ENCODE results near the gene SLC35A5.

The SLC35A5 gene

DNA sequence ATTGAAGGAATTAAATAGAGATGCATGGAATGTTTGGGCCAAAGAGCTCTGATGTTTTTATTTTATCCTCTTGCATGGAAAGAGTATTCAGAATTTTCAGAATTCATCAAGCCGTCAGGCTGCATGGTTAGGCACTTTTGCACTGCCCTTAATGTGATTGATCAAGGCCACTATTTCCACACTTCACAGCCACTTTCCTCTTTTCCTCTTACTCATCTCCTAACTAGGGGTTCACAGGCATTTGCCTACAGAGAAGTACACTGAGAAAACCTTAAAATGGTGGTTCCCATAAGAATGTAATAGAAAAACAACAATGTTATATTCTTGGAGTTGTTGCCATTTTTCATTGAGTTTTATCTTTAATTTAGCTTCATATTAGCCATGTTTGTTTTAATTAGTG, 10.9 kb downstream of the SLC35A5 start:
- DNase-seq (ENCODE audit: low read depth, low spot score) = no peak

DNA sequence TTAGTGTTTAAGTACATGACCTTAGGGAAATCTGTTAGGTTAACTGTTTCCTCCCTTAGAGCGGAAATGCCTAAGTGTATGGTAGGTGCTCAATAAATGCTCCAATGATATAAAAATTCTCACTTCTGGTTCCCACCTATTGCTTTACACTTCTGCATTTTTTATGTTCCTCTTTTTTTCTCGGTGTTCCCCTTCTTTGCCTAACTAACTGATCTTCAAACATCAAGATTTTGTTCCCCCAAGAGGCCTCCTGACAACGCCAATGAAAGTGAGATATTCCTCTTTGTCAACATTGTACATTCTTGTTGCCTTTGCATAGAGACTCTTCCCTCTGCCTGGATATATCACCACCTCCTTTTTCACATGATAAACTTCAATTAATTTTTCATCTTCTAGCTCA, 17.4 kb downstream of the SLC35A5 start:
- DNase-seq (ENCODE audit: low read depth, low spot score) = no peak

DNA sequence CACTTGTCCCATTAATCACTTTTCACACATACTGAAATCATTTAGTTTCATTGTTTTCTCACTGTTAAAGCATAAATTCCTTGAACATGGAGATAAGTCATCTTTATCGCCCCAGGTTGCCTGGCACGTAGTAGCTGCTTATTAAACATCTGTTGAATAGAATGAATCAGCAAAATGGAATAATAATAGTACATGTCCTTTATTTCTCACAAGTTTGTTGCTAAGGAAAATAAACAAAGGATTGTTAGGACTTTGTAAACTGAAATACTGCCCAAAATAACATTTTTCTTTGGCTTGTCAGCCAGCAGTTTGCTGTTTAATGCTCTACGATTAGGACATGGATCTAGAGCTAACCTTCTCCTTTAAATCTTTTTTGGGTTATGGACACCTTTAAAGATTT, 17.9 kb downstream of the SLC35A5 start:
- DNase-seq (ENCODE audit: low read depth, low spot score) = no peak

DNA sequence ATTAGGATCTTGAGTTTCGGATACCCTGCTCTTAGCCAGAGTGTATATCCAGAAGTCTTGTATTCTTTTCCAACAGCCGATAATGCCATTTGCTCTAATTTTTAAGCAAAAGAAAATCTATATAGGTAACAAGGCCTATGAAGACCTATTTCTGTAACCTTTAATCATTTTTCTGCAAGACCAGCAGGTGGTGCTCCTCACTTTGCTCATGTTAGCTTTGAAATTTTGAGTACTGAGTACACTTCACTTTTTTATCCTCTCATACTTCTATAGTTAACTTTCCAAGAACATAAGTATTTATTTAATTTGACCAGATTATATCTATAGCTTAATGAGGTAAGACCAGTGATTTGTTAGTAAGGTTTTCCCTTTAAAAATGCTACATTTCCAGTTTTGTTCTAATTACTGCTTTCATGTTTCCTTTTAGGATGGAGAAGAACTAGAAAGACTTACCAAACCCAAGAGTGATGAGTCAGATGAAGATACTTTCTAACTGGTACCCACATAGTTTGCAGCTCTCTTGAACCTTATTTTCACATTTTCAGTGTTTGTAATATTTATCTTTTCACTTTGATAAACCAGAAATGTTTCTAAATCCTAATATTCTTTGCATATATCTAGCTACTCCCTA, 20.5 kb downstream of the SLC35A5 start:
- no peak for DNase-seq (ENCODE audit: low read depth, low spot score)

DNA sequence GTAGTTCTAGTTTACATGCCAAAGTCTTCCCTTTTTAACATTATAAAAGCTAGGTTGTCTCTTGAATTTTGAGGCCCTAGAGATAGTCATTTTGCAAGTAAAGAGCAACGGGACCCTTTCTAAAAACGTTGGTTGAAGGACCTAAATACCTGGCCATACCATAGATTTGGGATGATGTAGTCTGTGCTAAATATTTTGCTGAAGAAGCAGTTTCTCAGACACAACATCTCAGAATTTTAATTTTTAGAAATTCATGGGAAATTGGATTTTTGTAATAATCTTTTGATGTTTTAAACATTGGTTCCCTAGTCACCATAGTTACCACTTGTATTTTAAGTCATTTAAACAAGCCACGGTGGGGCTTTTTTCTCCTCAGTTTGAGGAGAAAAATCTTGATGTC, 21.3 kb downstream of the SLC35A5 start:
- DNase-seq (ENCODE audit: low read depth, low spot score) = no peak

DNA sequence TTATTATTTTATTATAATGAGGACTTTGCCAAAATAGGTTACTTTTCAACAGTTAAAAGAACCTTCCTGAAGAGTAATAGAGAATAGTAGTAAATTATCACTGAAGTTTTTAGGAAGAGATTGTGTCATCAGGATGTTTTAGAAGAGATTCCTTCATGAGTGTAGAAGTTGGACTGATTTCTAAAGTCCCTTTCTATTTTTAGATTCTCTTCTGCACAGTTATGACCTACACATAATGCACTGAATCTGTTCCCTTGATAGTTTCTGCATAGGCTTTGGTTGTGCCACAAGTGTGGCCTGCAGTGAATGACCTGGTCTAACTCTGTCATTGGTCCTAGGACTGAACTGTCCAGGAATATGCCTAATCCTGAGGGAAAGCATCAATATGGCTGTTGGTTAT, 23.9 kb downstream of the SLC35A5 start:
- DNase-seq (ENCODE audit: low read depth, low spot score) = no peak

DNA sequence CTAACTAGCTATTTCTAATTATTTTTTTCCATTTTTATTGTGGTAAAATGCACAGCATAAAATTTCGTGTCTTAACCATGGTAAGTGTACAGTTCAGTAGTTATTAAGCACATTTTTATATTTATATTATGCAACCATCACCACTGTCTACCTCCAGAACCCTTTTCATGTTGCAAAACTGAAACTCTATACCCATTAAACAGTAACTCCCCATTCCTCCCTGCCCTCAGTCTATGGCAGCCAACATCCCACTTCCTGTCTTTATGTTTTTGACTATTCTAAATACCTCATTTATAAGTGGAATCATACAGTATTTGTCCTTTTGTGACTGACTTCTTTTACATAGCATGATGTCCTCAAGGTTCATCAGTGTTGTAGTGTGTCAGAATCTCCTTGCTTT, 25.5 kb downstream of the SLC35A5 start:
- no peak for DNase-seq (ENCODE audit: low read depth, low spot score)

DNA sequence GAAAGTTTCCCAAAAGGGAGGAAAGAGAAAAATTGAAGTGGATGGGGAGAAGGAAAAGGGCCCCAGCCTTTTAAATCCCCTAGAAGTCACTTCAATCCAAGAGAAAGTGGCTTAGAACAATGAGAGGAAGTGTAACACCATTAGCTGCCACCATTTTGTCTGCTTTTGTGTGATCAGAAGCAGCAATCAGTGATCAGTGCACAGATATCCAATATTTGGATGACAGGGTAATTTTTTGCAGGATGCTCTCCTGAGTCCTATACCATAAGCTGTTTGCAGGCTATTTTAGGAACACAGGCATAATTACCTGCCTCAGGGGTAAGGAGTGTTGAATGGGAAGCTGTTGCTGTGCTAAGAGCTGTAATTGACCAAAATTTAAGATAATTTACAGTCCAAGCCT, 31.4 kb downstream of the SLC35A5 start:
- DNase-seq (ENCODE audit: low read depth, low spot score) = no peak

DNA sequence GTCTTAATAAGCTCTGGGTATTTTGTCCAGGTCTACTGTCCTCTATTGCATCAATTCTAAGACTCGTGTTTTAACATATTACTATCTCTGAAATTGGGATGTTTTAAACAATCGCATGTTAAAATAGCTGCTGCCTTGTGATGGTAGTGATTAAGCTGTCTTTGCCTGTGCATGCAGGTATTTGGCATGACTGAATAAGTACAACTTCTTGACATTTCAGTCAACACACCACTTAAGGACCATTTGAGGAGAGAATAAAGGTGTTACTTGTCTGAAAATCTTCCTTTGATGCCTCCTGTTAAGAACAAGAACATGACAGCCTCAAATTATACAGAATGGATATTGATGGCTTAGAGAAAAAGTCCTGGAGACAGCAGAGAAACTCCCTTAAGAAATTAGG, 33.0 kb downstream of the SLC35A5 start:
- DNase-seq (ENCODE audit: low read depth, low spot score) = no peak

DNA sequence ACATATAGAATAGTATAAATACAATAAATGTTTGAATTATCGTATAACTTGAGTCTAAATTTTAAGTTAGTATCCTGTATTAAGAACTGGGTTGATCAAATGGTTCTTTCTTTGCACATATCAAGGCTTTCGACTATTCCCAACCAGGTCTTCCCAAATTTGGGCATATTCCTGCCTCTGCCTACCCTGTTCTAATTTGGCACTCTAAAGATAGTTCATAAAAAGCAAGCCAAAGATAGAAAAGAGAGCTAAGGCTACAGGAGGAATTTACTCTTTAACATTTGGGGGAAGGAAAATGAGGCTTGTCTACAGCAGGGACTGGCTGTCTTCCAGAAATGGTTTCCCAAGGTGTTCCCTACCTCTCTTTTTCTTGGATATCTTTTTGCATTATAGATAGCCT, 36.1 kb downstream of the SLC35A5 start:
- DNase-seq (ENCODE audit: low read depth, low spot score) = no peak

DNA sequence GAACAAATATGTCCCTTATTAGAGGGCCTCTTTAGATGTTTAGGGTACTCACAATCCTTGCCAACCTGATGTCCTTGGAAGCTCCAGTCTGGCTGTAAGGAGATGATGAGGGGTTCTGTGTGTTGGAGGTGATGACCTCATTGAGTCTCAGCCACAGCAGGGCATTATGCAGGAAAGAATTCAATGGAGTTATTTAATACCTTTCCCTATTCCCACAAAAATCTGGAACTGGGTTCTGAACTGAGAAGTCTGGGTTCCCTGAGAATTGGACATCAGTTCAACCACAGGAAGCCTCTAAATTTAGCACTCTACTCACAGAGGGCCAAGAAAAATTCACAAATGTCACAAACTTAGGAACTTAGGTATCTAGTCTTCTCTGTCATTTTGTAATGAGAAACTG, 36.9 kb downstream of the SLC35A5 start:
- DNase-seq (ENCODE audit: low read depth, low spot score) = no peak

DNA sequence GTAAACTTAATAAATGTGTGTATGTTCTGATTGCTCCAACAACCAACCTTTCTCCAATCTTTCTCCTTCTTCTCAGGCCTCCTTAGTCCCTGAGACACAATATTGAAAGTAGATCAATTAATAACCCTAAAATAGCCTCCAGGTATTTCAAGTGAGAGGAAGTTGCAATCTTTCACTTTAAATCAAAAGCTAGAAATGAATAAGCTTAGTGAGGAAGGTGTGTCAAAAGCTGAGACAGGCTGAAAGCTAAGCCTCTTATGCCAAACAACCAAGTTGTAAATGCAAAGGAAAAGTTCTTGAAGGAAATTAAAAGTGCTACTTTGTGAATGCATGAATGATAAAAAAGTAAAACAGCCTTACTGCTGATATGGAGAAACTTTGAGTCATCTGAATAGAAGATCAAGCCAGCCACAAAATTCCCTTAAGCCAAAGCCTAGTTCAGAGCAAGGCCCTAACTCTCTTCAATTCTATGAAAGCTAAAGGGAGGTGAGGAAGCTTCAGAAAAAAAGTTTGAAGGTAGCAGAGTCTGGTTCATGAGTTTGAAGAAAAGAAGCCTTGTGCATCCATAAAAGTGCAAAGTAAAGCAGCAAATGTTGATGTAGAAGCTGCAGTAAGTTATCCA, 40.5 kb downstream of the SLC35A5 start:
- DNase-seq (ENCODE audit: low read depth, low spot score) = no peak

DNA sequence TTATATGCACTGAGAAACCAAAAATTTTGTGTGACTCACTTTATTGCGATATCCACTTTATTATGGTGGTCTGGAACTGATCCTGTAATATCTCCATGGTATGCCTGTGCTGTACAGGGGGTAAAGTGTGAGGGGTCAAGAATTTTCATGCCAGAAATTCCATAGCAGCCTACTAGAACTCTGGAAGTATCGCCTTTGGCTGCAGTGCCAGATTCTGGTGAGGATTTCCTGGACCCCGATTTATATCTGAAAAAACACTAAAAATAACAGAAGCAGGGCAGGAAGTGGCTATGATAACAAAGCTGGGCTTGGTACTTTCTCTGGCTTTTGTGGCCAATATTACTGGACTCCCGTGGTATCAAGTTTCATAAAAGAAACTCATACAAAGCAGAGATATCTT, 42.7 kb downstream of the SLC35A5 start:
- DNase-seq (ENCODE audit: low read depth, low spot score) = peak; percentile 79

DNA sequence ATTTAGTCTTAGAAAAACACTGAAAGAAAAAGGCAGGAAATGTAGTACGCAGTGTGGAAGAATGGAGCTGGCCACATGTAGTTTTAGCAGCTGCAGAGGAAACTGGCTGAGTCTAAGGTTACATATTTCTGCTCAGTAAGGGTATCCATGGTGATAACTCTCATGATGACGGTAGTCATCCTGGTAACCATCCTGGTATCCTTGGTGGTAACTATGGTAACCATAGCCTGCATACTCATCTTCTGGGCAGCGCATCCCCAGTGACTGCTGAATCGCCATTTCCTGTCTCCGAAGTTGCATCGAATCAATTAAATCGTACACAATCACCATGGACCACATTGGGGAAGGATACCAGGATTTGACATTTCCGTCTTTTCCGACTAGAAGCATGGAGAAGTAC, 43.4 kb downstream of the SLC35A5 start:
- DNase-seq (ENCODE audit: low read depth, low spot score) = peak; percentile 94

DNA sequence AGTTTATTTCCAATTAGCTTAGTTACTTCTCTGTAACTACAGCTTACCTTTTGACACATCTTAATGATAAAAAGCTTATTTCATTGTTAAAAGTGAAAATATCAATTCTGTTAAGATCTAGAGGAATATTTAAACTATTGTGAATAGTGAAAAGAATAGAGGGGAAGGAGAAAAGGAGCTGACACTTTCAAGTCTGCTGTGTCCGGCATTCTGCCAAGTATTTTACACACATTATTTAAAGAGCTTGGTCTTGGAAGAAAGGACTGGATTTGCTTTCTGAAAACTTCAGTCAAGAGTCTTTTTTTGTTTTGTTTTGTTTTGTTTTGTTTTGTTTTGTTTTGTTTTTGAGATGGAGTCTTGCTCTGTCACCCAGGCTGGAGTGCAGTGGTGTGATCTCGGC, 44.3 kb downstream of the SLC35A5 start:
- DNase-seq (ENCODE audit: low read depth, low spot score) = no peak

DNA sequence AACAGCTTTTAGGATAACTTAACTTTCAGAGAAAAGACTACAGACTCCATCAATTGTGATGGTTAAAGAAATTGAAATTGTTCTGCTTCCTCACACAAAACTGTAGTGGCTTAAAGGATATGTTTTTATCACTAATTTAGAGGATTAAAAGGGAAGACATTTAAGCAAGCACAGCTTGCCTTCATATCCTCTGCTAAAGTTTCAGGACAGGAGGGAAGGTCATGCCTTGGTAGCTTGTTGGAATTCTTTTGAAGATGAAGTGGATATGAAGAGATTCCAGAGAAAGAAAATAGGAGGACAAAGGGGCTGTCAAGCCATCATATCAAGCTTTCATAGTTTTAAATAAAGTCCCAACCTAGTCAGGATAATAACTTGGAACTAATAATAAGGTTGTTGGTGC, 46.0 kb downstream of the SLC35A5 start:
- no peak for DNase-seq (ENCODE audit: low read depth, low spot score)

DNA sequence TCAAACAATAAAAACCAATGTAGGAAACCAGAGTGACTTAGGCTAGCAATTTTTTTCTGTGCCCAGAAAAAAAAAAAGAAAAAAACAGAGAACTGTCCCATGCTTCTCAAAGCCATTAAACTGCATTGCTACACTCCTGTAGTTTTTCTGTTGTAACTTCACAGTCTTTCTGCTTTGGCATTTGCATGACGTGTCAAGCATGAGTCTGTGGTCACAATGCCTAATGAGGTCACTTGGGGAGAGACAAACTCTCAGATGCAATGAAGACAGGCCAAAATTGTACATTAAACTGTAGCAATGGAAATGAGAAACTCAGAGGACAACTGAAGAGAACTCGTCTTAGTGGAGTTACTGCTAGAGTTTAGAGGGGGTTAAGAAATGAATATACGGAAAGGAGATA, 48.3 kb downstream of the SLC35A5 start:
- no peak for DNase-seq (ENCODE audit: low read depth, low spot score)

DNA sequence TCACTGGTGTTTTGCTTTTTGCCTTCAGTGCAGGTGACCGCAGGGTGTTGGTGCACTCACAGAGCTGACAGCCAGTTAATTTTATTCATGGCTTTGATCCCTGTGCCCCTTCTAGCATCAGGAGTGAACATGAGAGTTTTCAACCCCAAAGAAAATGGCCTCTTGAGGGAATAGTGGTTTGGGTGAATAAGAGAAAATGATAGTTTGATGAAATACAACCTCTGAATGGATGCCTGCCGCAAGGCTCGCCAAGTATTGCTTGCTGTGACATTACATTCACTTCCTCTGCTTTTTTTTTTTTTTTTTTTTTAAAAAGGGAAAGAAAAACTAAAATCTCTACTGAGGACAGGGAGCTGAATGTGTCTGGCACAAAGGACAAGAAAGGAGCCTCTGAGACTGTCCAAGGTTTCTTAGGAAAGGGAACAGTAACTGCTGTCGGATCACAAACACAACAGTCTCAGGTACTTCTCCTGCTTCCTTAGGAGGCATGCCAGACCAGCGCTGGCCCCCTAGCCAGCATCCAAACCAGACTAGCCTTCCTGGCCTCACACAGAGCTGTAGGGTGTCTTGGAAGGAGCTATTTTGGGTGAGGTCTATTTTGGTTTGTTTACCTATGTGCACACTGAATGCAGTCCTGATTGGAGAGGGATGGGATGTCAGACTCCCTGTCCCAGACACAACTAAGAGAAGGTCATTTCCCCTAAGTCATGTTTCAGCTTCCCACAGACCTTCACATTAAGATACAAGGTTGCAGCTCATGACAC, 50.1 kb downstream of the SLC35A5 start:
- DNase-seq (ENCODE audit: low read depth, low spot score) = no peak

DNA sequence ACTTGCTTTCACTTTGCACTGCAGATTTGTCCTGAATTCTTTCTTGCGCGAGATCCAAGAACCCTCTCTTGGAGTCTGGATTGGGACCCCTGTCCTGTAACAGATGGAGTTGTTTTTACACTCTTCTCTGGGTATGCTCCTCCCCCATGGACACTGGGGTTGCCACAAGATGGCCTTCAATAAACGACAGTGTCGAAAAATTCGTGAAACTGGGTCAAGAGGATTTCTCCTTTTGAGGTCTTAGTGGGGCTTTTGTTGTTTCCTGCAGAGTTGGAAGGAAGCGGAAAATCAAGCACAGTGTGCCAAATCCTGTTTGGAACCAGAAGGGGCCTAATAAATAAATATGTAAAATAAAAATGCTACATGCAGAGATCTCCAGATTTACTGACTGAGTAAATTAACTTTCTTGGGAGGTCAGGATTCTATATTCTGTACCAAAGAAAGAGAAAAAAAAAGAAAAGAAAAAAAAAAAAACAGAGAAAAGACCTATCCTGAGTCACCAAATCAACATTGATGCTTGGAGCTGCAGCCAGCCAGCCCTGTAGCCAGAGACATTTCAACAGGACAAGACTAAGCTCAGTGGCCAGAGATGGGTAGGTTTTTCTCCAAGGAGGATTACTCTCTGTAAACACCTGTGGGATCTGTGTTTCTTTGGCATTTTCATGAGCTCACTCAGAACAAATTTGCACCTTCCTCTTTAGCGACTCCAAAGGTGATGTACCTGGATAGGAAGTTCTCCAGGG, 54.3 kb downstream of the SLC35A5 start:
- no peak for DNase-seq (ENCODE audit: low read depth, low spot score)

DNA sequence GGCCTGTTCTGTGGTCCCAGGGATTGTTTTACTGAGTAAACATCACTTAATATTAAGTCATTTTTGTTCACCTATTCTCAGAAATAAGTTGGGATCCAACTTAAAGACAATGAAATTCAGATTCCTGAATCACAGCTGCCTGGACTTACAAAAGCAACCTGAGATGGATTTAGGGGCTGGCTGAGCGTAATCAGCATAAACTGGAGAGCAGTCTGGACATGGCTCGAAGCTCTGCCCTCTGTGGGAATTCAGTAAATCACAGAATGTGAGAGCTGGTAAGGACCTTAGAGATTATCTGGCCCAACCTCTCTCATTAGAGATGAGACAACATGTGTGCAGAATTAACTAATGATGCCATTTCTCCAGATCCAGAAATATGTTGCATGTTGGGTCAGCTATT, 55.4 kb downstream of the SLC35A5 start:
- no peak for DNase-seq (ENCODE audit: low read depth, low spot score)

DNA sequence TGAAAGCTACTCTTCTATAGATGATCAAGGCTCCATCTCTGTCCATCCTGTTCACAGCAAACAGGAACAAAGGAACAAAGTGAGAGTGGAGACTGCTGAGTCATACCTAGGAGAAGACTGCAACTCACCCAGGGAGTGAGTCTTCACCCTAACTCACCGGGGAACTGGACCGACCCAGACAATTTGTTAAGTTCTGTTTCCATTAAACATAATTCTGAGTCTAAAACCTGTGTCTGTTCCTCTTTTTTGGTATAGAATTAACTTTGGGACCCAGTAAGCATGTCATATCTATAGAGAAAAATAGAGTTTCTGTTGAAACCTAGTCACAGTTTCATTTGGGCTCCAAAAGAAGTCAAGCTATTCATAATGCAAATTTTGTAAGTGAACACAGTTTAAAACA, 57.5 kb downstream of the SLC35A5 start:
- no peak for DNase-seq (ENCODE audit: low read depth, low spot score)

DNA sequence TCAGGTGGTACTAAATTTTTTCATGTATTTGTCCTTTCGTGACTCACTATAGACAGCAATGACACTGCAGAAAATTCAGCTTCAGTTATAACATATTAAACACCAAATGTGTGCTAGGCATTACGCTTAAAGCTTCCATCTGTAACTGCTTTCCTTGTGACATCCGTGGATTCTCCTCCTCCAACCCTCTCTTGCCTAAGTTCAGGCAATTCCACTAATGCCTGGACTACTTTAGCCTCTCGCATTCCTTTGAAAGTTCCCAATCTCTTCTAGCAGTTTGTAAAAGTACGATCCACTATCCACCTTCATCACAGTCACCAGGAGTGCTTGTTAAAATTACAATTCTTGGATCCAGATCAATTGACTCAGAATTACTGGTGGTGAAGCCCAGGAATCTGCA, 61.4 kb downstream of the SLC35A5 start:
- no peak for DNase-seq (ENCODE audit: low read depth, low spot score)

DNA sequence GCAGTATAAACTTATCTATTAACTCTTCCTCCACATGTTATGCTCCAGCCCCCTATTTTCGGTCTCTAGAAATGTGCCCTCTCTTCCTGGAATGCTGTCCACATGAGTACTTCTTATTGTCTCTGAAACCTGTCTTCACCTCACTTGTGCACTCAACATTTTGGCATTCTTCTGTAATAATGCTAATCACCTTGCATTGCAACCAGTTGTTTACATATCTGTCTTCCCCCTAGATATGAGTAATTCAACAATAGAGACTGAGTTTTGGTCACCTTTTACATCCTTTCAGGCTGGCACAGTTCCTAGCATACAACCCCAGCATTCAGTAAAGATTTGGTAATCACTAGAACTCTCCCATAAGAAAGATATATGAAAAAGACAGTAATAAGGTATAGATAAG, 61.9 kb downstream of the SLC35A5 start:
- DNase-seq (ENCODE audit: low read depth, low spot score) = no peak
